SKM-1 treated with dmso at 0.1 percent for 144 hours (cell line): ENCODE measurements around the gene C3orf52.

ENCODE experiments used
- DNase-seq: peaks from one replicate; lab custom pipeline; 2025; ENCODE audit not compliant: unreplicated experiment; lab: John Stamatoyannopoulos, UW

C3orf52 gene

DNA sequence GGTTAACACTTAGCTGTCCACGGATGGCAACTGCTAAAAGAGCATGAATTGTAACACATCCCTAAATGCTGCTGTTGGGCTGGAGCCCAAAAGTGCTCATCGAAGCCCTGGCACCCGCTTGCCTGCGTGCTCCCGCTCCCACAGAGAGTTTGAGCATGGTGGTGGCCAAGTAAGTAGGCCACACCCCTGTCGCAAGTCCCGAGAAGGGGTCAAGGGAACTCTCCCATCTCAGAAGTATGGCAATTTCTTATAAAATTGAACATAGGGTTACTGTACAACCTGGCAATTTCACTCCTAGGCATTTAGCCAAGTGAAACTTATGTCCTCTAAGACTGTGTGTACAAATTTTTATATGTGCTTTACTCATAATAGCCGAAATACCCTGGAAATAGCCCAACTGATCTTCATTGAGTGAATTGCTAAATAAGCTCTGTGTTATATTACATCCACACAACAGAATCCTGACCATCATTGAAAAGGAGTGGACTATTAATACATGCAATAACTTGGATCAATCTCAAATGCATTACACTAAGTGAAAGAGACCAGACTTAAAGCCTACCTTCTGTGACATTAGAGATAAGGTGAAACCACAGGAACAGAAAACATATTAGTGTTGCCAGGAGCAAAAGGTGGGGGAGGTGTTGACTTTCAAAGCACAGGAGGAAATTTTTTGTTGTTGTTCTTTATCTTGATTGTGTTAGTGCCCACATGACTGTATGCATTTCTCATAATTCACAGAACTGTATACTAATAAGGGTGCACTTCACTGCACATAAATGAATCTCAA lies 48.3 kb downstream of the C3orf52 start:
- no peak for DNase-seq

DNA sequence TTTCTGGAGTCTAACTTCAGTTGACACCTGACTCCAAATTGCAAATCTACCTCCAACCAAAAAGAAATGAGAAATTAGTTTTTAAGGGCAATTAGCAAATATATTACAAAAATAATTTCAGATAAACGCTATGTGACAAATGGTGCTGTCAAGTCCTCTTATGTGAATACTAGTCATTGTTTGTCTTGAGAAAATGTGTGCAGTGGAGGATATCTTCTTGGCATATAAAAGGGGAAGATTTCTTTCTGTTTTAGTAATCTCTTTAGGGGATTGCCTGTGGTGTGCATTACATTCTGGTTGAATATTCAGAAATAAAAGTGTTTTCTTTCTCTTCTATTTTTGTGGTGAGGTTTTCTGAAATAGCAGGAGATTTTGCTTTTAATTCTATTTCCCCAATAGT lies 49.9 kb downstream of the C3orf52 start:
- DNase-seq = no peak

DNA sequence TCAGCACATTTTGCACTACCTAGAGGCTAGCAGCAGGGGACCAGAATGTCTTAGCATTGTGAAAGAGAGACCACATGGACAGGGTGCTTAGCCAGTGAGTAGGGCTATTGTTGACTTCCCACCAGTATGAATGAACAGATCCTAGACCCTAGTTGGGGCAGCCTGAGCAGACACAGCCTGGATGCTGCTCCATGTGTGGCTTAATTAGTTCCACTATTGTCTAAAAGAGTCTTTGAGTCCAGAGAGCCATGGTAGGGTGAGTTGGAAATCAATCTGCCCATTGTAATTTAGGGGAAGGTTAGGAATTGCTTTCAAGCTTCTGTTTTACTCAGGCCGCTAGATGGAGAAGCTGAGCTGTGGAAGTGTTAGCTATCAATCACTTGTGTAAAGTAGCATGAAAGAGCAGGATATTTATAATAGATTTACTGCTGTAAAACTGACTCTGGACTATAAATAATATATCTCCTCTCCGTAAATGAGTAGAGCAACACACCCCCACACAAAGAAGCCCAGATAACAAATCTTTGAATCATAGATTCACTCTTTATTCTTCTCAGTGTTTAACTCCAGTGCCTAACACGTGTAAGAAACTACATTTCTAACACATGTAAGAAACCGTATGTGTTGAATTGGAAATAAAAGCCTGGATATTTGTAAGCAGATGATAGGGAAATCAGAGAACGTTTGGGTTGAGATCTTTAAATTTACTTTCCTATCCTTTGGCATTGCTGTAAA lies 50.9 kb downstream of the C3orf52 start:
- DNase-seq = no peak

DNA sequence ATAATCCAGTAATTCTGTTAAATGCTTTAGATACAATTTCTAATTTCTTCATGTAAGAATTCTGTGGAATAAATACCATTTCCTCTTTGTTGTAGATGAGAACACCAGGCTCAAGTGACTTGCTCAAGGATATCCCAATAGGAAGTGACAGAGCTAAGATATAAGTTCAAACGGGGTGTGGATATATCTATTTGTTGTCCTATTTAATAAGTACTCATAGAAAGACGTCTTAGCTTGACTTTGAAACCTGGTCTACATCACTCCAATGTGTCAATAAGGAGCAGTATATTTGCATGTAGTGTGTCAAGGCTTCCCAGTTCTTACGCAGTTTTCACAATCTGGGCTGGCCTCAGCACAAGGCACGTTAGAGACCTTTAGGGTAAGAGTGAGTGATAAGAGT lies 51.6 kb downstream of the C3orf52 start:
- no peak for DNase-seq

DNA sequence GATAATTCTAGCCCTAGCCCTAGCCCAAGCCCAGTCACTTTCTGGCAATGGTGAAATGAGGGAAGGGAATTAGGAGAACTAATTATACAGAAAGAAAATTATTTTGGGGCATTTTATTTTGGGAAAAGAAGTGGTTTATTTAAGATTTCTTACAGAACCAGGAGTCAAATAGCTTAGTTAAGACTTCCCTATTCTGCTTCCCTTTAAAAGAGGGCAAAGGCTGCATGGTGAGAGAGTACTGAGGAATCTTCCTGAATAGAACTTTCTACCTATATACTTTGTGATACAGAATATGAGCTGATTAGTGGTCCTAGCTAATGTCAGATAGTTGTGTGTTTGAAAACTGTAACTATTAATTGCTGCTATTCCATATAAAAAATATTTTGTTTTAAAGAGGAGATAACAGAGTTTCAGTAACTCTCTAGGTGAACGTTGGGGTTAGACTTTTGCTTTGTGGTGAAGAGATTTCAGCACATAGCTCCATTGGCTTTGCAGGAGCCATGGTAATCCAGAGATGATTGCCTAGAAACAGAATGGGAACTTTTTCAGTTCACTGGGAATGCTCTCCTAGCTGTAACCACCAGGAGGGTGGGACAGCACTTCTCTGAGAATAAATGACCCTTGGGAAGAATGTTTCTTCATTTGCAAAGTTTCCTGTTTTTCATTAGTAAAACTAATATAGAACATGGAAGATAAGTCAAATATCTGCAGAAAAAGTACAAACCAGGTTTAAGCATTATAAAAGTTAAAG lies 52.2 kb downstream of the C3orf52 start:
- no peak for DNase-seq

DNA sequence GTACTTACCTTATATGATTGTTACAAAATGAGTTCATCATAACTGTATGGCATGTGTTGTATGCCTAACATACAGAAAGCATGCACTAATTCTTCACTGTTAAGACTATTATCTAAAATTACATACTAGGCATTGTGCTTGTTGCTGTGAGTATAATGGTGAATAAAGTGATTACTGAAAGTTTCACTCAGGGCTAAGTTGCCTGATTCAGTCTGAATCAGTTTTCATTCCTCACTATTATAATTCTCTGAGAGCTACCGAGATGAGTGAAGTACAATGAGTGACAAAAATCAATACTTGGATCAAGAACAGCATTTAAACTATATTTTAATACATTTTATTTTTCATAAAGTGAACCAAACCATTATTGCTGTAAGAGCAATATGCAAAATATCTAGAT lies 54.4 kb downstream of the C3orf52 start:
- DNase-seq = no peak

DNA sequence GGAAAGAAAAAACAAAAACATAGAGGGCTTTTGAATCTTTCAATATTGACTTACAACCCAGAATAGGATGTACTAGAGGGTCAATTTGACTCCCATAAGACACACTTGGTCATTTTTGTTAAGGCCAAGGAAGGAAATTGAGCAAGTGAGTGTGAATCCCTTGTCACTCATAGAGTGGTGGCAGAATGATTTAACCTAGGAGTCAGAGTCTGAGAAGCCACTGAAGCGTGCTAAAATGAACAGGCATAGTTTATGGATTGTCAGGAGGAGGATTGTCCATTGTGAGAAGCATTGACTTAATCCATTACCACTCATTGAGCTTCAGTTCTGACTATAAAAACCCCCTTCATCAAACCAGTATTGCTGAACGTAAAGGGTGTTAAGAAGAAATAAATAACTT lies 55.1 kb downstream of the C3orf52 start:
- DNase-seq = no peak

DNA sequence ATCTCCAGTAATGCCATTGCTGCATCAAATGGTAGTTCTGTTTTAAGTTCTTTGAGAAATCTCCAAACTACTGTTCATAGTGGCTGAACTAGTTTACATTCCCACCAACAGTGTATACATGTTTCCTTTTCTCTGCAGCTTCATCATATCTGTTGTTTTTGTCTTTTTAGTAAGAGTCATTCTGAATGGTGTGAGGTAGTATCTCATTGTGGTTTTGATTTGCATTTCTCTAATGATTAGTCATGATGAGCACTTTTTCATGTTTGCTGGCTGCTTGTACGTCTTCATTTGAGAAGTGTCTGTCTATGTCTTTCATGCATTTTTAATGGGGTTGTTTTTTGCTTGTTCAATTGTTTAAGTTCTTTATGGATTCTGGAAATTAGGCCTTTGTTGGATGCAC lies 57.1 kb downstream of the C3orf52 start:
- no peak for DNase-seq

DNA sequence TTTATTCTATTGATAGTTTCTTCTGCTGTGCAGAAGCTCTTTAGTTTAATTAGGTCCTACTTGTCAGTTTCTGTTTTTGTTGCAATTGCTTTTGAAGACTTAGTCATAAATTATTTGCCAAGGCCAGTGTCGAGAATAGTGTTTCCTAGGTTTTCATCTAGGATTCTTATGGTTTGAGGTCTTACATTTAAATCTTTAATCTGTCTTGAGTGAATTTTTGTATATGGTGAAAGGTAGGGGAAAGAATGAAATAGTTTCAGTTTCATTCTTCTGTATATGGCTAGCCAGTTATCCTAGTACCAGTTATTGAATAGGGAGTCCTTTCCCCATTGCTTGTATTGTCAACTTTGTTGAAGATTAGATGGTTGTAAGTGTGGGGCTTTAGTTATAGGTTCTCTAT lies 57.5 kb downstream of the C3orf52 start:
- DNase-seq = no peak

DNA sequence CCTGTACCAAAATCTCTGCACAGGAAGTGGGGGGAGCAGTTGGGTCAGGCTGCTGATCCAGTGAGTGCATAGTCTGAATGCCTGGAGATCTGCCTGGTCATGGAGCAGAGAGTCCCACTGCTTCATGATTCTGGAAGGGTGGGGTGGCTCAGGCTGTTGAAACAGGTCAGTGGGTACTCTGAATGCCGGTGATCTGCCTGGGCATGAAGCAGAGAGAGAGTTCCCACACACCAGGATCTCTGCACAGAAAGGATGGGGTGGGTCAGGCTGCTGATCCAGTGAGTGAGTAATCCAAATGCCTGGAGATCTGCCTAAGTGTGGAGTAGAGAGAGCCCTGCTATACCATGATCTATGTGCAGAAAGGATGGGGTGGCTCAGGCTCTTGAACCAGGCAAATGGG lies 62.9 kb downstream of the C3orf52 start:
- DNase-seq = no peak

DNA sequence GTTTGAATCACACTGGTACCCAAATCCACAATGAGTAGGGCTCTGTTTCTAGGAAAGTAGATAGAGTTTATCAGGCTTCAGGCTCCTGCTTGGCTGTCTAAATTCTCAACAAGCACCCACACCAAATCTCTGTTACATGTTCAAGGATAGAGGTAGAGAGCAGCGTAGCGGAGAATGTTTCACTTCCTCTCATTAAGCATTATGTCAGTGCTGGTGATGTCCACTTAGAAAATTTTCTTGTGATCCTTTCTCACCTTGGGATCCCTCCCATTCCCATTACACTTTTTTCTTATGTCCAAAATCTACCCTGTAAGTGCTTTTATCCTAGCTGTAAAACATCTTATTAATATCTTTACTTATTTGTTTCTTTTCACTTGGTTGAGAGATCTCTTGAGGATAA lies 81.6 kb downstream of the C3orf52 start:
- no peak for DNase-seq
